Prostate gland (tissue), 2 donors: ENCODE results near the gene SLC39A9.

Experiments
- POLR2A ChIP-seq: fragments of 450-650 bp; IDR thresholded peaks from one replicate; pipeline ENCODE4 v1.6.1; 2016; ENCODE audit warnings: antibody characterized with exemption, mild to moderate bottlenecking
- TF ChIP-seq, protein P1 (sequence below), 4 experiments: fragments of 200-600 bp in 2 of 4; fragments of 450-650 bp in 2 of 4; sonication (generic) in 2 of 4; IDR thresholded peaks; 1 replicate in 3 of 4; 2 replicates in 1 of 4; pipeline ENCODE4 v1.5.1; 2016 to 2019; ENCODE audit warnings: antibody characterized with exemption in 4 of 4, mild to moderate bottlenecking in 2 of 4, moderate library complexity in 2 of 4

DNA sequence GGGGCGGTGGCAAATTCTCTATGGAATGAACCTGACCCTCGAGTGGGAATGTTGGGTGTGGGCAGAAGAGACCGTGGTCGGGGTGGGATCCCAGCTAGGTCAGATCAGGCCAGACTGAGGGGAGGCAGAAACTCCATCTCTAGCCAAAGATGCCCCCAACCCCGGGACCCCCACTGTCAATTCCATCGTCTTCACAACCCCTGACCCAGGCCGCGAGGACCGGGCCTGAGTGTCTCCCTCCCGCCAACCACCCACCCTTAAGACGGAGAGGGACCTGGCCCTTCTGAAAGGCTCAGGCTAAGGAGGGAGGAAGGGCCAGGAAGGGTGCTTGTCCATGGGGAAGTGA, 86.8 kb downstream of the SLC39A9 start:
- TF ChIP-seq POLR2A = no peak
- TF ChIP-seq, protein P1, sequence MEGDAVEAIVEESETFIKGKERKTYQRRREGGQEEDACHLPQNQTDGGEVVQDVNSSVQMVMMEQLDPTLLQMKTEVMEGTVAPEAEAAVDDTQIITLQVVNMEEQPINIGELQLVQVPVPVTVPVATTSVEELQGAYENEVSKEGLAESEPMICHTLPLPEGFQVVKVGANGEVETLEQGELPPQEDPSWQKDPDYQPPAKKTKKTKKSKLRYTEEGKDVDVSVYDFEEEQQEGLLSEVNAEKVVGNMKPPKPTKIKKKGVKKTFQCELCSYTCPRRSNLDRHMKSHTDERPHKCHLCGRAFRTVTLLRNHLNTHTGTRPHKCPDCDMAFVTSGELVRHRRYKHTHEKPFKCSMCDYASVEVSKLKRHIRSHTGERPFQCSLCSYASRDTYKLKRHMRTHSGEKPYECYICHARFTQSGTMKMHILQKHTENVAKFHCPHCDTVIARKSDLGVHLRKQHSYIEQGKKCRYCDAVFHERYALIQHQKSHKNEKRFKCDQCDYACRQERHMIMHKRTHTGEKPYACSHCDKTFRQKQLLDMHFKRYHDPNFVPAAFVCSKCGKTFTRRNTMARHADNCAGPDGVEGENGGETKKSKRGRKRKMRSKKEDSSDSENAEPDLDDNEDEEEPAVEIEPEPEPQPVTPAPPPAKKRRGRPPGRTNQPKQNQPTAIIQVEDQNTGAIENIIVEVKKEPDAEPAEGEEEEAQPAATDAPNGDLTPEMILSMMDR (IDR thresholded peaks at IDR 0.05) = no peak
